Measurements from ENCODE around the gene PDE7B.

Gene PDE7B

GRCh38 chr6:135906542-135906941 is 55.0 kb downstream of the PDE7B start:
- Histone ChIP-seq H3K27ac (no peak overlapping the region), H3K4me3 (no peak overlapping the region)
- DNase-seq (ENCODE audit: low spot score) = no peak
- no peak for TF ChIP-seq CTCF (IDR thresholded peaks at IDR 0.05)

- no peak for DNase-seq (ENCODE audit: low spot score)
- TF ChIP-seq CTCF (IDR thresholded peaks at IDR 0.05) = no peak
- Histone ChIP-seq H3K27ac (no peak overlapping the region), H3K4me3 (no peak overlapping the region)
Observed at GRCh38 chr6:135906972-135907465, 55.5 kb downstream of the PDE7B start.

- no peak for DNase-seq (ENCODE audit: low spot score)
- no peak for TF ChIP-seq CTCF (IDR thresholded peaks at IDR 0.05)
- H3K4me3 ChIP-seq = no peak overlapping the region
- H3K27ac ChIP-seq = no peak overlapping the region
Observed at GRCh38 chr6:135909737-135910387, 58.4 kb downstream of the PDE7B start.

- no peak for DNase-seq (ENCODE audit: low spot score)
- no peak overlapping the region for H3K27ac ChIP-seq
- no peak for TF ChIP-seq CTCF (IDR thresholded peaks at IDR 0.05)
- H3K4me3 ChIP-seq = no peak overlapping the region
Observed at GRCh38 chr6:135910790-135911618, 59.5 kb downstream of the PDE7B start.

GRCh38 chr6:135913785-135914184 is 62.3 kb downstream of the PDE7B start:
- no peak for TF ChIP-seq CTCF (IDR thresholded peaks at IDR 0.05)
- Histone ChIP-seq H3K27ac (no peak overlapping the region), H3K4me3 (no peak overlapping the region)
- DNase-seq (ENCODE audit: low spot score) = no peak

GRCh38 chr6:135919026-135919425 is 67.5 kb downstream of the PDE7B start:
- Histone ChIP-seq H3K4me3 (no peak overlapping the region), H3K27ac (no peak overlapping the region)
- TF ChIP-seq CTCF (IDR thresholded peaks at IDR 0.05) = no peak
- DNase-seq (ENCODE audit: low spot score) = no peak
